HL-60/S4 (cell line): ENCODE data around the gene NADSYN1.

Source experiments
- in situ Hi-C: fragments of 300-500 bp; cut with MboI; formaldehyde crosslinking; loops from 2 replicates; pipeline ENCODE4 v1.14.3; 2022; ENCODE audit warnings: low sequenced_read_pairs

NADSYN1 gene

GRCh38 chr11:71486320-71486719 lies 33.3 kb downstream of the NADSYN1 start:
- in situ Hi-C loops: no loop called here

GRCh38 chr11:71488681-71489270 lies 35.8 kb downstream of the NADSYN1 start:
- in situ Hi-C loops: no loop called here

- in situ Hi-C loops: no loop called here
Measured at GRCh38 chr11:71489311-71490043, 36.5 kb downstream of the NADSYN1 start.

GRCh38 chr11:71490044-71490730 lies 37.2 kb downstream of the NADSYN1 start:
- in situ Hi-C loops: no loop called here

- in situ Hi-C loops: no loop called here
Measured at GRCh38 chr11:71490731-71491390, 37.9 kb downstream of the NADSYN1 start.

- in situ Hi-C loops: no loop called here
Measured at GRCh38 chr11:71491531-71491930, 38.5 kb downstream of the NADSYN1 start.

GRCh38 chr11:71491940-71492339 lies 38.9 kb downstream of the NADSYN1 start:
- in situ Hi-C loops: no loop called here

GRCh38 chr11:71495286-71496230 lies 42.6 kb downstream of the NADSYN1 start:
- in situ Hi-C loops: no loop called here

GRCh38 chr11:71496421-71496820 lies 43.4 kb downstream of the NADSYN1 start:
- in situ Hi-C loops: no loop called here

GRCh38 chr11:71498091-71498490 lies 45.1 kb downstream of the NADSYN1 start:
- in situ Hi-C loops: no loop called here

- in situ Hi-C loops: no loop called here
Measured at GRCh38 chr11:71499125-71499524, 46.1 kb downstream of the NADSYN1 start.

- in situ Hi-C loops: no loop called here
Measured at GRCh38 chr11:71499546-71499945, 46.5 kb downstream of the NADSYN1 start.

- in situ Hi-C loops: no loop called here
Measured at GRCh38 chr11:71500601-71501021, 47.6 kb downstream of the NADSYN1 start.

- in situ Hi-C loops: no loop called here
Measured at GRCh38 chr11:71501071-71501985, 48.3 kb downstream of the NADSYN1 start.

GRCh38 chr11:71502026-71502425 lies 49.0 kb downstream of the NADSYN1 start:
- in situ Hi-C loops: no loop called here

- in situ Hi-C loops: no loop called here
Measured at GRCh38 chr11:71502871-71503435, 50.0 kb downstream of the NADSYN1 start.

- in situ Hi-C loops: no loop called here
Measured at GRCh38 chr11:71504531-71504930, 51.5 kb downstream of the NADSYN1 start.

- in situ Hi-C loops: no loop called here
Measured at GRCh38 chr11:71505001-71505400, 52.0 kb downstream of the NADSYN1 start.

GRCh38 chr11:71505781-71506180 lies 52.8 kb downstream of the NADSYN1 start:
- in situ Hi-C loops: no loop called here
